ENCODE results near the gene ADCY5.

ADCY5 gene

GRCh38 chr3:123424999-123425712 is 23.7 kb downstream of the ADCY5 start:
- no peak for DNase-seq

GRCh38 chr3:123424321-123424998 is 24.4 kb downstream of the ADCY5 start:
- DNase-seq = no peak

- no peak for DNase-seq
Measured at GRCh38 chr3:123423806-123424205, 25.1 kb downstream of the ADCY5 start.

- no peak for DNase-seq
Measured at GRCh38 chr3:123423031-123423430, 25.9 kb downstream of the ADCY5 start.

- no peak for DNase-seq
Measured at GRCh38 chr3:123422457-123422856, 26.4 kb downstream of the ADCY5 start.

GRCh38 chr3:123421353-123422174 is 27.3 kb downstream of the ADCY5 start:
- DNase-seq = no peak

- DNase-seq = no peak
Measured at GRCh38 chr3:123420416-123420968, 28.4 kb downstream of the ADCY5 start.

GRCh38 chr3:123419850-123420297 is 29.0 kb downstream of the ADCY5 start:
- DNase-seq = no peak

DNA sequence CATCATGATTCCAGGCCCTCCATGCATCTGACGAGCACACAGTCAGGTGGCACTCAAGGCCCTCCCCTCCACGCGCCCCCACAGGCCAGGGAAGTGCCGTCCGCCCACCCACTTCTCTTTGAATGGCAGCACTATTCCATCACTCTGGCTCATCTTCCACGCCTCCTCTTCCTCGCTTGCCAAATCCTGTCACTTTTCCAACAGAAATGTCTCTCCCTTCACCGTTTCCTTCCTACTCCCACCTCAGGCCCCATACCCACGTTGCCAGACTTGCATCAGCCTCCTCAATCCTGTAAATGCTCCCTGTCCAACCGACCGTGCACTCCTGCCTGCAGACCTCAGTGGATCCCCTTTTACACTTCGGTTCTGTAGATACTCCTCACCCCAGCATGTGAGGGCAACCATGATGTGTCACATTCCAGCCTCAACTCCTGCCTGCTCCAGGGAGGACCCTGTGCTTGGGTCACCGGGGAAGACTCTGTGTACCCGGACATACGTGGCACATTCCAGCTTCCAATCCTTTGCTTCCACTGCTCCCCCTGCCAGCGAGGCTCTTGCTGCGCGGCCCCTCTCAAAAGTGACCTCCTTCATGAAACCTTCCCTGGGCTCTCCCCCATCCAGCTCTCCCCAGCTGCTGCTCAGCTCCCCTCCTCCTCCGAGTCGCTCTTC is 29.6 kb downstream of the ADCY5 start:
- DNase-seq = no peak

GRCh38 chr3:123416647-123417046 is 32.2 kb downstream of the ADCY5 start:
- no peak for DNase-seq

- no peak for DNase-seq
Measured at GRCh38 chr3:123416173-123416572, 32.7 kb downstream of the ADCY5 start.

DNA sequence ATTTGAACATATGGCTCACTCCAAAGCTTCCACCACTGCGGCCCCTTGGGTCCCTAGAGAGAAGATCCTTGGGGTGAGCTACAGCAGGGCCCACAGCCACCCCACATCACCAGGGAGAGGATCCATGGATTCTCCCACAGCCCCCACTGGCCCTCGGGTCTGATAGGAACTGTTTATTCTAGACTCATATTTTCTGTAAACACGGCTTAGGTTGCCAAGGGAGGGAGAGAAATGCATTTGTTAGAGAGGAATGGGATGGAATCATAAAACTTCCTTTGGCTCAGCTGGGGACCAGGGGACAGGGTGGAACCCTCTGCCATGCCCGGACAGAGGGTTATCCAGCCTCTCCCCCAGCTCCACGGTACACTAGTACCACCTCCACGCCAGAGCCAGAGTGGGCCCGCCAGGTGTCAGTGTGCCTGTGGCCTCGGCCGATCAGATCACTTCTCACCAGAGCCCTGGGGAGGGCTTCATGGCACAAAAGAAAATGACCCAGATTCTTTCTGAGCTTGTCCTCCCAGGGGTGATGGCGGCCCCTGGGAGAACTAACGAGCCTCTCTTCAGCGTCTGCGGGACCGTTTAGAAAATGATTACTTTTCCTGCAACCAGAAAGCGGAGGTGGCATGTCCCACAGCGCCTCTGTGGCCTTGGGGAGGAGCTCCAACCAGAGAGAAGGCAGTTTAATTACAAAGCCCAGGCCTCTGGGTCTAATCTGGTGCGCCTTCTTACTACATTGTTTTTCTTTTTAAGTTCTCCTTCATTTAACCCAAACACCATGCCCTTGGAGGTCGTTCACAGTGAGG is 33.7 kb downstream of the ADCY5 start:
- no peak for DNase-seq

GRCh38 chr3:123412811-123413604 is 35.9 kb downstream of the ADCY5 start:
- DNase-seq = no peak

GRCh38 chr3:123412076-123412475 is 36.8 kb downstream of the ADCY5 start:
- DNase-seq = no peak

DNA sequence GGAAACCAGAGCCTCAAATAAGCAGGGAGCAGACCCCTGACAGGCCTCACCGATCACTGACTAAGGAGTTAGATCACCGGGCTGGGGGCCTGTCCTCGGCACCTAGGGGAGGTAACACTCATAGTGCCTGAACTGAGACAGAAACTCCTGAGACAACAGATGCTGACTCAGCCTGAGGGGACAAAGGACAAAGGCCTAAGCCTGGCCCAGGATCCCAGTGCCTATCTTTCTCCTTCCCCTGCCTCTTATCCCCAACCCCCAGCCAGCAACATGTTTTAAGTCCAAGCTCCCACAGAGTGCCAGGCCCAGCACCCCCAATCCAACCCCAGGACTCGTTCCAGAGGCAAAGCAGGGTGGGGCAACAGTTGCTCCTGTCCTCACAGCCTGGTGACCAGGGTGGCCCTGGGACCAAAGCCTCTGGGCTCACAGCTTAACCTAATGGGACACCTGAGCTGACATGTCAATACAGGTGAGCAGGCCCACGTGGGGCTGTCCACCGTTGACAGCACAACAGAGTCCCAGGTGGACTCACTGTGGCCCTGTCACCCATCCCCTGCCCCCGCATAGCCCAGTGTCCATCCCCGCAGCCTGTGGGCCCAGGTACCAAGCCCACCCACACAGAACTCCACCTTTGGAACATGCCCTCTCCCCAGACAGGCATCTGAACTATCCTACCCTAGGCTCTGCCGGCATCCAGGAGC is 37.4 kb downstream of the ADCY5 start:
- DNase-seq = no peak

GRCh38 chr3:123410149-123410515 is 38.8 kb downstream of the ADCY5 start:
- no peak for DNase-seq

DNA sequence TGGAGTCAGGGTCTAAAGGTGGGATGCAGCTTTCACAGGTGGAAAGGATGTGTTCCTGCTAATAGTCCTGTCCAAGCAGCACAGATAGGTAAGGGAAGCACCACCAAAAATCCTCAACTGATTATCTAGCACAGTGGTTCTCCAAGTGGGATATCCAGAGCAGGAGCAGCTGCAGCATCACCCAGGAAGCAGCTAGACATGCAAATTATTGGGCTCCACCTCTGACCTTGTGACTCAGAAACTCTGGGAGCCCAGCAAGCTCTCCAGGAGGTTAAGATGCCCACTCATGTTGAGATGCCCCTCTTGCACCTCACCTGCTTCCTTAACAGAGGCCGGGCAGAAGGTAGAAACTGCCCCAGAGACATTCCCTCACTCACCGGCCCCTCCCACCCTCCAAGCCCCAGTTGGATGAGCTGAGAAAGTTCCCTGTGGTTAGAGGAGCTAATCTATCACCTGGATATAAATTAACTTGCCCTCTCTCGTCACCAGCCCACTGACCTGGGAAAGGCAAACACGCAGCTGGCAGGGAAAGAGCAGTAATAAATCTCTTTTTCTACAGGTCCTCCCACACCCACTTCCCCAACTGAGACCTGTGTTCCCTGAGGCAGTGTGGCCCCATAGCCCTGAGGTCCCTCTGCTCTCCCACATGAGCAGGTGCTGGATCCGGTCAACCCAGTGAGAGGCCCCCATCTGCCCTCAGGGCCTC is 39.3 kb downstream of the ADCY5 start:
- no peak for DNase-seq

- no peak for DNase-seq
Measured at GRCh38 chr3:123406598-123406997, 42.3 kb downstream of the ADCY5 start.

- no peak for DNase-seq
Measured at GRCh38 chr3:123405936-123406510, 42.9 kb downstream of the ADCY5 start.
